ENCODE data around the gene OPN1MW3. TPM values are rescaled to one million over a fixed set of nuclear protein-coding genes. Genes with fewer than 3 reads are reported as not detected.

OPN1MW3 gene
- total and polyA plus RNA-seq, 7 donors, result not detected

DNA sequence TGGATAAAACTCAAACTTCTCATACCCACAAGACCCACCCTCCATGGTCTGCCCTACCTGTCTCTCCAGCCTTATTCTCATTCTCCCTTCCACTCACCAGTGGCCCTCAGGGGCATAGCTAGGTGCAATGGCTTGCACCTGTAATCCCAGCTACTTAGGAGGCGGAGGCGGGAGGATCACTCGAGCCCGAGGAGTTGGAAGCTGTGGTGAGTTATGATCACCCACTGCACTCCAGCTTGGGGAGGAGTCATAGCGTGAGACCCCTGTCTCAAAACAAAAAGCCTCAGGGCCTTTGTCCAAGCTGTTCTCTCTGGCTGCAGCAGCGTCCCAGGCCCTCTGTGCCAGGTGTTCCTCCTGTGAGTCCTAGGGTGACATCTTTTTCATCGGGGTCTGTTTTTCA, 54.7 kb downstream of the OPN1MW3 start:
- ATAC-seq (no peak), DNase-seq (no peak)
- H3K27me3 ChIP-seq (ENCODE audit: insufficient read depth in 3 of 3, low read length in 2 of 3), result peaks cover 0 to 24% (median 0%) of the 10 kb centered on the region in 3 donors
- TF ChIP-seq, protein P1, sequence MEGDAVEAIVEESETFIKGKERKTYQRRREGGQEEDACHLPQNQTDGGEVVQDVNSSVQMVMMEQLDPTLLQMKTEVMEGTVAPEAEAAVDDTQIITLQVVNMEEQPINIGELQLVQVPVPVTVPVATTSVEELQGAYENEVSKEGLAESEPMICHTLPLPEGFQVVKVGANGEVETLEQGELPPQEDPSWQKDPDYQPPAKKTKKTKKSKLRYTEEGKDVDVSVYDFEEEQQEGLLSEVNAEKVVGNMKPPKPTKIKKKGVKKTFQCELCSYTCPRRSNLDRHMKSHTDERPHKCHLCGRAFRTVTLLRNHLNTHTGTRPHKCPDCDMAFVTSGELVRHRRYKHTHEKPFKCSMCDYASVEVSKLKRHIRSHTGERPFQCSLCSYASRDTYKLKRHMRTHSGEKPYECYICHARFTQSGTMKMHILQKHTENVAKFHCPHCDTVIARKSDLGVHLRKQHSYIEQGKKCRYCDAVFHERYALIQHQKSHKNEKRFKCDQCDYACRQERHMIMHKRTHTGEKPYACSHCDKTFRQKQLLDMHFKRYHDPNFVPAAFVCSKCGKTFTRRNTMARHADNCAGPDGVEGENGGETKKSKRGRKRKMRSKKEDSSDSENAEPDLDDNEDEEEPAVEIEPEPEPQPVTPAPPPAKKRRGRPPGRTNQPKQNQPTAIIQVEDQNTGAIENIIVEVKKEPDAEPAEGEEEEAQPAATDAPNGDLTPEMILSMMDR (IDR thresholded peaks at IDR 0.05), result no peak
- no peak overlapping the region for H3K27ac ChIP-seq
- intact Hi-C loops (cut with DNase I), result no loop called here
- no peaks in the 10 kb centered on the region for H3K36me3 ChIP-seq (ENCODE audit: insufficient read depth in 1 of 2, low read depth in 1 of 2)
- H3K4me3 ChIP-seq, result no peak overlapping the region
- WGBS, 3 donors, result 76 to 92% (median 88%) methylated on average over 7 of the region's 7 CpGs
- H3K4me1 ChIP-seq, result no peaks in the 10 kb centered on the region
- no peaks in the 10 kb centered on the region for H3K9me3 ChIP-seq

DNA sequence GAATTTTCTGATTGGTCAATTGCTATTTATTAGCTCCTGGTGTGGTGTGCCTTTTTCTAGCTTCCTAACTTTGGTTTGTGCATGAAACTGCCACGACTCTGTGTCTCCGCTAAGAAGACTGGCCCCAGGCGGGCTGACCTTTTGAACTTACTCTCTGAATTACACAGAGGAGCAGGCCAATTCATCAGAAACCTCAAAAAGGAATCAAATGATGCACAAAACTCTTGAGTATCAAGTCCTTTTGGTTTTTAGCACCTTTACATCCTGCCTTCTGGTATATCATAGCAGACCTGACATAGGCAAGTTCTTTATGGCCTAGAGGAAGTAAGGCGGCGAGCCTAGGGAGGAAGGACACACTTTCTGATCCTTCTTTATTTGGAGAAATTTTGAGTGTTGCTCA, 55.8 kb downstream of the OPN1MW3 start:
- Histone ChIP-seq H3K27ac (no peak overlapping the region), H3K9me3 (no peaks in the 10 kb centered on the region), H3K36me3 (ENCODE audit: insufficient read depth in 1 of 2, low read depth in 1 of 2) (no peaks in the 10 kb centered on the region), H3K4me3 (no peak overlapping the region), H3K27me3 (ENCODE audit: insufficient read depth in 3 of 3, low read length in 2 of 3) (peaks cover 0 to 24% (median 0%) of the 10 kb centered on the region in 3 donors), H3K4me1 (no peaks in the 10 kb centered on the region)
- no peak for DNase-seq
- no peak for ATAC-seq
- intact Hi-C loops (cut with DNase I), result no loop called here
- TF ChIP-seq, protein P1 (IDR thresholded peaks at IDR 0.05), result no peak
- 76 to 86% (median 83%) methylated on average over 5 of the region's 5 CpGs for WGBS, 3 donors

DNA sequence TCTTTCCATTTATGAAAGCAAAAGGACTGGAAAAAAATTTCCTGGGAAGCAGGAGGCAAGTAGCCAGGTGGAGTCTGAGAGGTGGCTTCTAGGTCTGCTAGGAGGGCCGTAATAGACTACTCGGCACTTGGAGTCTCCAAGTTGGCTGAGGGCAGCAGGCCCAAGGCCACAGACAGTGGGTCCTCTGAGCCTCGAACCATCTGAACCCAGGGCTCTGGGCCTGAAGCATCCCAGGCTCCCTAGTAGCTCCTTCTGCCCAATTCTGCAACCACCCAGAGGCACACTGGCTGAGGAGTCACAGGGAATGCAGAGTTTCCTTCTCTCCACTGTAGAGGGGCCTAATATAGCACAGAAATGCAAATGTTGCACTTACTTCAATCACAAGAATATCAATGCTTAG, 58.0 kb downstream of the OPN1MW3 start:
- no peaks in the 10 kb centered on the region for H3K4me1 ChIP-seq
- ATAC-seq, result no peak
- no peaks in the 10 kb centered on the region for H3K36me3 ChIP-seq (ENCODE audit: insufficient read depth in 1 of 2, low read depth in 1 of 2)
- WGBS, 3 donors, result 84 to 100% (median 93%) methylated on average over 2 to 3 of the region's 3 CpGs
- TF ChIP-seq, protein P1 (IDR thresholded peaks at IDR 0.05), result no peak
- H3K4me3 ChIP-seq, result no peak overlapping the region
- no peak for DNase-seq
- no peak overlapping the region for H3K27ac ChIP-seq
- peaks cover 0 to 26% (median 0%) of the 10 kb centered on the region in 3 donors for H3K27me3 ChIP-seq (ENCODE audit: insufficient read depth in 3 of 3, low read length in 2 of 3)
- intact Hi-C loops (cut with DNase I), result loop anchor here in 1 of 2 donors (5.0 kb wide), 1 partner anchor 217 kb away; no protein-coding TSS in a partner anchor
- H3K9me3 ChIP-seq, result no peaks in the 10 kb centered on the region

DNA sequence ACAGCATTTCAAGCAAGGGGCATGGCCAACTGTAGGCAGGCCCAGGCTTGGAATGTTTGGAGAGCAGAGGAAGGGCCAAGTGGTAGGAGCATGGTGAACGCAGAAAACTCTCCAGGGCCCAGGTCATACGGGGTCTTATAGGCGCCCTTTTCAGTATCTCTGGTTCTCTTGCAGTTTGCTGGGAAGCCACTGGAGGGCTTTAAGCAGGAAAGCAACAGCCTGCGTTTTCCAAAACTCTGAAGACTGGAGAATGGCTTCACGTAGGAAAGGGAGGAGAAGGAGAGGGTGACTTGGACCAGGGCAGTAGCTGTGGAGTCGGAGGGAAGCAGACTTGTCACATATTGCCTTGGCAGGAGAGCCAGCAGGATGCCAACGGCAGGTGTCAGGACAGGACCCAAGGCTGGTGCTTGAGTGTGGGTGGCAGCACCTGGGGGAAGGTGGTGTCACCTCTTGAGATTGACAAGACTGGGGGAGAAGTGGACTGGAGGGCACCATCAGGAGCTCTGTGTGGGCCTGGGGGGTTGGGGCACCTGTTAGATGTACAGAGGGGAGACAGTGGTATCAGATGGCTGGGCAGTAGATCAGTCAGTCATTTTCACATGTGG, 60.1 kb downstream of the OPN1MW3 start:
- Histone ChIP-seq H3K27ac (no peak overlapping the region), H3K9me3 (no peaks in the 10 kb centered on the region), H3K36me3 (ENCODE audit: insufficient read depth in 1 of 2, low read depth in 1 of 2) (no peaks in the 10 kb centered on the region), H3K4me3 (no peak overlapping the region), H3K4me1 (no peaks in the 10 kb centered on the region), H3K27me3 (ENCODE audit: insufficient read depth in 3 of 3, low read length in 2 of 3) (peaks cover 0 to 22% (median 0%) of the 10 kb centered on the region in 3 donors)
- peak in 3 of 4 donors; percentile 25 to 50 (median 28) for ATAC-seq
- intact Hi-C loops (cut with DNase I), result loop anchor here in 1 of 2 donors (5.0 kb wide), 1 partner anchor 215 kb away; no protein-coding TSS in a partner anchor
- TF ChIP-seq, protein P1 (IDR thresholded peaks at IDR 0.05), result peak; percentile 40
- DNase-seq, result no peak
- WGBS, 3 donors, result 15 to 24% (median 21%) methylated on average over 6 to 7 of the region's 7 CpGs

DNA sequence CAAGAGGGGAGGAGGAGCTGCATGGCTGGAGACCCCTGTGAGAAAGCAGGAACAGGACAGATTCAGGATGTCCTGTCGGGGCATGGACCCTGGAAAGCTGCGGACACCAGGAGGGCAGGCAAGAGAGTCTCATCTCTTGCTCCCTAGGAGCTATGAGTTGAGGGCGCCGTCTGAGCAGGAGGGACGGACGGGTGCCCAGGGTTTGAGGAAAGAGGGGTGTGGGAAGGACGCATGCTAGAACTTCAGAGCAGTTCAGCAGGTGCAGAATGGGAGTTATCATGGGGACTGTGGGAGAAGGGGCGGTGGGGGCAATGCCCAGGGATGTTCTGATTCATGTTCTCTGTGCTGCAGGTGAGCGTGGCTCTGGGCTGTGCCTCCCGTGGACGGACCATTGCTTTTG, 63.0 kb downstream of the OPN1MW3 start:
- TF ChIP-seq, protein P1 (IDR thresholded peaks at IDR 0.05), result no peak
- no peaks in the 10 kb centered on the region for H3K9me3 ChIP-seq
- 86 to 92% (median 92%) methylated on average over 7 to 11 of the region's 11 CpGs for WGBS, 3 donors
- DNase-seq (no peak), ATAC-seq (no peak)
- no peak overlapping the region for H3K27ac ChIP-seq
- peaks cover 0 to 10% (median 0%) of the 10 kb centered on the region in 3 donors for H3K27me3 ChIP-seq (ENCODE audit: insufficient read depth in 3 of 3, low read length in 2 of 3)
- no peaks in the 10 kb centered on the region for H3K36me3 ChIP-seq (ENCODE audit: insufficient read depth in 1 of 2, low read depth in 1 of 2)
- no peak overlapping the region for H3K4me3 ChIP-seq
- intact Hi-C loops (cut with DNase I), result no loop called here
- no peaks in the 10 kb centered on the region for H3K4me1 ChIP-seq
